HG02763 (cell line): ENCODE results near the gene COL27A1.

Experiments
- ATAC-seq: cut with Tn5 transposase; IDR thresholded peaks from one replicate; pipeline ENCODE4 v1.9.1; 2021; ENCODE audit warnings: mild to moderate bottlenecking, moderate library complexity; ENCODE audit not compliant: unreplicated experiment

The COL27A1 gene

GRCh38 chr9:114238891-114239875 is 83.8 kb downstream of the COL27A1 start:
- ATAC-seq: no peak

- no peak for ATAC-seq
These were observed 84.9 kb downstream of the COL27A1 start for GRCh38 chr9:114240216-114240615.

- ATAC-seq: no peak
These were observed 85.6 kb downstream of the COL27A1 start for GRCh38 chr9:114240647-114241558.

- no peak for ATAC-seq
These were observed 87.5 kb downstream of the COL27A1 start for GRCh38 chr9:114242837-114243236.

- no peak for ATAC-seq
These were observed 87.9 kb downstream of the COL27A1 start for GRCh38 chr9:114243240-114243639.

GRCh38 chr9:114244570-114244969 is 89.2 kb downstream of the COL27A1 start:
- ATAC-seq: no peak

GRCh38 chr9:114246558-114246957 is 91.2 kb downstream of the COL27A1 start:
- ATAC-seq: no peak

- ATAC-seq: no peak
These were observed 91.7 kb downstream of the COL27A1 start for GRCh38 chr9:114247077-114247476.

- ATAC-seq: no peak
These were observed 92.2 kb downstream of the COL27A1 start for GRCh38 chr9:114247491-114247890.

- ATAC-seq: no peak
These were observed 93.0 kb downstream of the COL27A1 start for GRCh38 chr9:114248299-114248707.

- no peak for ATAC-seq
These were observed 94.3 kb downstream of the COL27A1 start for GRCh38 chr9:114249424-114250234.

- no peak for ATAC-seq
These were observed 94.9 kb downstream of the COL27A1 start for GRCh38 chr9:114250235-114250568.

GRCh38 chr9:114250648-114251047 is 95.3 kb downstream of the COL27A1 start:
- ATAC-seq: no peak

GRCh38 chr9:114252394-114252793 is 97.1 kb downstream of the COL27A1 start:
- no peak for ATAC-seq

- no peak for ATAC-seq
These were observed 101.5 kb downstream of the COL27A1 start for GRCh38 chr9:114256827-114257328.

GRCh38 chr9:114258218-114258617 is 102.9 kb downstream of the COL27A1 start:
- ATAC-seq: no peak

GRCh38 chr9:114258866-114259797 is 103.8 kb downstream of the COL27A1 start:
- ATAC-seq: no peak

GRCh38 chr9:114259798-114260523 is 104.6 kb downstream of the COL27A1 start:
- ATAC-seq: no peak

- ATAC-seq: no peak
These were observed 105.7 kb downstream of the COL27A1 start for GRCh38 chr9:114261026-114261425.
